Measurements from ENCODE around the gene MUC22.
"Not testable (repeated sequence)": the region's sequence is repeated elsewhere in the genome, so short reads cannot be mapped to it uniquely, and the experiment has no call there.

DNA sequence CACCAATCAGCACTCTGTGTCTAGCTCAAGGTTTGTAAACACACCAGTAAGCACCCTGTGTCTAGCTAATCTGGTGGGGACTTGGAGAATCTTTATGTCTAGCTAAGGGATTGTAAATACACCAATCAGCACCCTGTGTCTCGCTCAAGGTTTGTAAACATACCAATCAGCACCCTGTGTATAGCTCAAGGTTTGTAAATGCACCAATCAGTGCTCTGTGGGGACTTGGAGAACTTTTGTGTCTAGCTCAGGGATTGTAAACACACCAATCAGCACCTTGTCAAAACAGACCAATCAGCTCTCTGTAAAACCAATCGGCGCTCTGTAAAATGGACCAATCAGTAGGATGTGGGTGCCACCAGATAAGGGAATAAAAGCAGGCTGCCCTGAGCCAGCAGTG is 7.2 kb downstream of the MUC22 start:
- TF ChIP-seq, protein P1, sequence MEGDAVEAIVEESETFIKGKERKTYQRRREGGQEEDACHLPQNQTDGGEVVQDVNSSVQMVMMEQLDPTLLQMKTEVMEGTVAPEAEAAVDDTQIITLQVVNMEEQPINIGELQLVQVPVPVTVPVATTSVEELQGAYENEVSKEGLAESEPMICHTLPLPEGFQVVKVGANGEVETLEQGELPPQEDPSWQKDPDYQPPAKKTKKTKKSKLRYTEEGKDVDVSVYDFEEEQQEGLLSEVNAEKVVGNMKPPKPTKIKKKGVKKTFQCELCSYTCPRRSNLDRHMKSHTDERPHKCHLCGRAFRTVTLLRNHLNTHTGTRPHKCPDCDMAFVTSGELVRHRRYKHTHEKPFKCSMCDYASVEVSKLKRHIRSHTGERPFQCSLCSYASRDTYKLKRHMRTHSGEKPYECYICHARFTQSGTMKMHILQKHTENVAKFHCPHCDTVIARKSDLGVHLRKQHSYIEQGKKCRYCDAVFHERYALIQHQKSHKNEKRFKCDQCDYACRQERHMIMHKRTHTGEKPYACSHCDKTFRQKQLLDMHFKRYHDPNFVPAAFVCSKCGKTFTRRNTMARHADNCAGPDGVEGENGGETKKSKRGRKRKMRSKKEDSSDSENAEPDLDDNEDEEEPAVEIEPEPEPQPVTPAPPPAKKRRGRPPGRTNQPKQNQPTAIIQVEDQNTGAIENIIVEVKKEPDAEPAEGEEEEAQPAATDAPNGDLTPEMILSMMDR (IDR thresholded peaks at IDR 0.05): not testable (repeated sequence)
- TF ChIP-seq POLR2AphosphoS5 (IDR thresholded peaks at IDR 0.05); POLR2A (IDR thresholded peaks at IDR 0.05; ENCODE audit: low read depth); EP300 (IDR thresholded peaks at IDR 0.05): not testable (repeated sequence)

All from esophagus muscularis mucosa (tissue), 4 donors.